ENCODE data around the gene ANKRD11.

The ANKRD11 gene

GRCh38 chr16:89314357-89314756 is 176.0 kb downstream of the ANKRD11 start:
- Histone ChIP-seq H2AK5ac (ENCODE audit: low read depth, low read length) (no peak overlapping the region), H2BK120ac (ENCODE audit: low read depth, low read length) (no peak overlapping the region), H3K79me1 (ENCODE audit: low read depth, low read length) (peaks cover 42% of the 10 kb centered on the region), H3K4me3 (ENCODE audit: low read length in 2 of 2) (no peak overlapping the region), H2BK12ac (ENCODE audit: low read length) (no peak overlapping the region), H3K4ac (ENCODE audit: low read length) (no peak overlapping the region), H3K23ac (ENCODE audit: low read depth, low read length, poor library complexity) (no peak overlapping the region), H2BK5ac (ENCODE audit: low read length) (no peak overlapping the region), H2BK15ac (ENCODE audit: low read length) (no peak overlapping the region), H4K8ac (ENCODE audit: low read depth, low read length) (no peak overlapping the region), H3K9me3 (replicated peaks in 1 of 2; ENCODE audit: control insufficient read depth in 2 of 2, insufficient read depth in 1 of 2, low read depth in 1 of 2, low read length in 2 of 2) (no peaks in the 10 kb centered on the region), H3K4me1 (ENCODE audit: control insufficient read depth in 2 of 2, insufficient read depth in 1 of 2, low read depth in 1 of 2, low read length in 2 of 2) (no peaks in the 10 kb centered on the region), H3K36me3 (replicated peaks in 1 of 2; ENCODE audit: control insufficient read depth in 2 of 2, insufficient read depth in 2 of 2, low read length in 2 of 2) (peaks cover 31 to 86% of the 10 kb centered on the region in 2 donors), H2AFZ (ENCODE audit: low read length) (no peak overlapping the region), H3K27me3 (ENCODE audit: control insufficient read depth in 3 of 3, insufficient read depth in 3 of 3, low read depth in 1 of 3, low read length in 3 of 3) (no peaks in the 10 kb centered on the region), H3K9ac (ENCODE audit: low read depth, low read length, poor library complexity) (no peak overlapping the region), H3K4me2 (ENCODE audit: insufficient read depth, low read length, poor library complexity, severe bottlenecking) (no peak overlapping the region), H3K27ac (replicated peaks; ENCODE audit: low read length) (no peak overlapping the region), H4K91ac (ENCODE audit: low read depth, low read length, poor library complexity) (no peak overlapping the region), H3K14ac (ENCODE audit: low read length) (no peak overlapping the region), H3K18ac (ENCODE audit: low read length) (no peak overlapping the region)
- DNase-seq (ENCODE audit: low spot score): no peak
- no CpG with 5 or more reads among the region's 14 CpGs for WGBS, 2 donors (ENCODE audit: extremely low coverage in 2 of 2, insufficient read length in 2 of 2, insufficient replicate concordance in 1 of 2)

GRCh38 chr16:89313583-89313982 is 176.8 kb downstream of the ANKRD11 start:
- H3K27me3 ChIP-seq (ENCODE audit: control insufficient read depth in 3 of 3, insufficient read depth in 3 of 3, low read depth in 1 of 3, low read length in 3 of 3): no peaks in the 10 kb centered on the region
- no peak overlapping the region for H3K9ac ChIP-seq (ENCODE audit: low read depth, low read length, poor library complexity)
- H3K27ac ChIP-seq (replicated peaks; ENCODE audit: low read length): no peak overlapping the region
- no peaks in the 10 kb centered on the region for H3K9me3 ChIP-seq (replicated peaks in 1 of 2; ENCODE audit: control insufficient read depth in 2 of 2, insufficient read depth in 1 of 2, low read depth in 1 of 2, low read length in 2 of 2)
- DNase-seq (ENCODE audit: low spot score): no peak
- H2BK12ac ChIP-seq (ENCODE audit: low read length): no peak overlapping the region
- no peak overlapping the region for H2BK15ac ChIP-seq (ENCODE audit: low read length)
- H3K79me1 ChIP-seq (ENCODE audit: low read depth, low read length): peaks cover 38% of the 10 kb centered on the region
- H3K18ac ChIP-seq (ENCODE audit: low read length): no peak overlapping the region
- H3K14ac ChIP-seq (ENCODE audit: low read length): no peak overlapping the region
- WGBS, 2 donors (ENCODE audit: extremely low coverage in 2 of 2, insufficient read length in 2 of 2, insufficient replicate concordance in 1 of 2): no CpG with 5 or more reads among the region's 3 CpGs
- no peak overlapping the region for H3K4me2 ChIP-seq (ENCODE audit: insufficient read depth, low read length, poor library complexity, severe bottlenecking)
- H3K4ac ChIP-seq (ENCODE audit: low read length): no peak overlapping the region
- H3K36me3 ChIP-seq (replicated peaks in 1 of 2; ENCODE audit: control insufficient read depth in 2 of 2, insufficient read depth in 2 of 2, low read length in 2 of 2): peaks cover 31 to 92% of the 10 kb centered on the region in 2 donors
- no peak overlapping the region for H2BK120ac ChIP-seq (ENCODE audit: low read depth, low read length)
- H2AK5ac ChIP-seq (ENCODE audit: low read depth, low read length): no peak overlapping the region
- H4K91ac ChIP-seq (ENCODE audit: low read depth, low read length, poor library complexity): no peak overlapping the region
- H3K23ac ChIP-seq (ENCODE audit: low read depth, low read length, poor library complexity): no peak overlapping the region
- no peak overlapping the region for H2AFZ ChIP-seq (ENCODE audit: low read length)
- no peak overlapping the region for H2BK5ac ChIP-seq (ENCODE audit: low read length)
- H3K4me1 ChIP-seq (ENCODE audit: control insufficient read depth in 2 of 2, insufficient read depth in 1 of 2, low read depth in 1 of 2, low read length in 2 of 2): no peaks in the 10 kb centered on the region
- H3K4me3 ChIP-seq (ENCODE audit: low read length in 2 of 2): no peak overlapping the region
- H4K8ac ChIP-seq (ENCODE audit: low read depth, low read length): no peak overlapping the region

- no peaks in the 10 kb centered on the region for H3K9me3 ChIP-seq (replicated peaks in 1 of 2; ENCODE audit: control insufficient read depth in 2 of 2, insufficient read depth in 1 of 2, low read depth in 1 of 2, low read length in 2 of 2)
- H3K18ac ChIP-seq (ENCODE audit: low read length): no peak overlapping the region
- H3K4me1 ChIP-seq (ENCODE audit: control insufficient read depth in 2 of 2, insufficient read depth in 1 of 2, low read depth in 1 of 2, low read length in 2 of 2): no peaks in the 10 kb centered on the region
- no peak overlapping the region for H3K4me3 ChIP-seq (ENCODE audit: low read length in 2 of 2)
- no peak overlapping the region for H4K8ac ChIP-seq (ENCODE audit: low read depth, low read length)
- no peak overlapping the region for H3K27ac ChIP-seq (replicated peaks; ENCODE audit: low read length)
- peaks cover 31 to 95% of the 10 kb centered on the region in 2 donors for H3K36me3 ChIP-seq (replicated peaks in 1 of 2; ENCODE audit: control insufficient read depth in 2 of 2, insufficient read depth in 2 of 2, low read length in 2 of 2)
- WGBS, 2 donors (ENCODE audit: extremely low coverage in 2 of 2, insufficient read length in 2 of 2, insufficient replicate concordance in 1 of 2): no CpG with 5 or more reads among the region's 22 CpGs
- no peak for DNase-seq (ENCODE audit: low spot score)
- no peaks in the 10 kb centered on the region for H3K27me3 ChIP-seq (ENCODE audit: control insufficient read depth in 3 of 3, insufficient read depth in 3 of 3, low read depth in 1 of 3, low read length in 3 of 3)
- no peak overlapping the region for H3K14ac ChIP-seq (ENCODE audit: low read length)
- no peak overlapping the region for H3K9ac ChIP-seq (ENCODE audit: low read depth, low read length, poor library complexity)
- H2BK5ac ChIP-seq (ENCODE audit: low read length): no peak overlapping the region
- no peak overlapping the region for H2AFZ ChIP-seq (ENCODE audit: low read length)
- H3K23ac ChIP-seq (ENCODE audit: low read depth, low read length, poor library complexity): peak overlapping the region; percentile 3
- H3K79me1 ChIP-seq (ENCODE audit: low read depth, low read length): peaks cover 35% of the 10 kb centered on the region
- H4K91ac ChIP-seq (ENCODE audit: low read depth, low read length, poor library complexity): no peak overlapping the region
- no peak overlapping the region for H3K4me2 ChIP-seq (ENCODE audit: insufficient read depth, low read length, poor library complexity, severe bottlenecking)
- H2BK12ac ChIP-seq (ENCODE audit: low read length): no peak overlapping the region
- no peak overlapping the region for H2BK15ac ChIP-seq (ENCODE audit: low read length)
- H2AK5ac ChIP-seq (ENCODE audit: low read depth, low read length): no peak overlapping the region
- no peak overlapping the region for H2BK120ac ChIP-seq (ENCODE audit: low read depth, low read length)
- H3K4ac ChIP-seq (ENCODE audit: low read length): no peak overlapping the region
These were observed 177.6 kb downstream of the ANKRD11 start for GRCh38 chr16:89312598-89313299.

- Histone ChIP-seq H3K9me3 (replicated peaks in 1 of 2; ENCODE audit: control insufficient read depth in 2 of 2, insufficient read depth in 1 of 2, low read depth in 1 of 2, low read length in 2 of 2) (no peaks in the 10 kb centered on the region), H3K4me2 (ENCODE audit: insufficient read depth, low read length, poor library complexity, severe bottlenecking) (no peak overlapping the region), H4K8ac (ENCODE audit: low read depth, low read length) (no peak overlapping the region), H3K4me3 (ENCODE audit: low read length in 2 of 2) (no peak overlapping the region), H3K9ac (ENCODE audit: low read depth, low read length, poor library complexity) (no peak overlapping the region), H3K4me1 (ENCODE audit: control insufficient read depth in 2 of 2, insufficient read depth in 1 of 2, low read depth in 1 of 2, low read length in 2 of 2) (no peaks in the 10 kb centered on the region), H2BK120ac (ENCODE audit: low read depth, low read length) (no peak overlapping the region), H3K27ac (replicated peaks; ENCODE audit: low read length) (no peak overlapping the region), H3K4ac (ENCODE audit: low read length) (no peak overlapping the region), H3K79me1 (ENCODE audit: low read depth, low read length) (peaks cover 33% of the 10 kb centered on the region), H3K14ac (ENCODE audit: low read length) (no peak overlapping the region), H2BK12ac (ENCODE audit: low read length) (no peak overlapping the region), H3K27me3 (ENCODE audit: control insufficient read depth in 3 of 3, insufficient read depth in 3 of 3, low read depth in 1 of 3, low read length in 3 of 3) (no peaks in the 10 kb centered on the region), H2BK5ac (ENCODE audit: low read length) (no peak overlapping the region), H4K91ac (ENCODE audit: low read depth, low read length, poor library complexity) (no peak overlapping the region), H3K18ac (ENCODE audit: low read length) (no peak overlapping the region), H2AK5ac (ENCODE audit: low read depth, low read length) (no peak overlapping the region), H3K23ac (ENCODE audit: low read depth, low read length, poor library complexity) (peak overlapping the region; percentile 3), H2BK15ac (ENCODE audit: low read length) (no peak overlapping the region), H3K36me3 (replicated peaks in 1 of 2; ENCODE audit: control insufficient read depth in 2 of 2, insufficient read depth in 2 of 2, low read length in 2 of 2) (peaks cover 31 to 95% of the 10 kb centered on the region in 2 donors), H2AFZ (ENCODE audit: low read length) (no peak overlapping the region)
- no CpG with 5 or more reads among the region's 11 CpGs for WGBS, 2 donors (ENCODE audit: extremely low coverage in 2 of 2, insufficient read length in 2 of 2, insufficient replicate concordance in 1 of 2)
- no peak for DNase-seq (ENCODE audit: low spot score)
These were observed 178.2 kb downstream of the ANKRD11 start for GRCh38 chr16:89312194-89312593.
